Tibial nerve (tissue), 3 donors: ENCODE data around the gene PCSK1.

ENCODE experiments used
- POLR2A ChIP-seq, 2 donors: fragments of 450-650 bp; IDR thresholded peaks; one replicate each; pipeline ENCODE4 v1.6.1; 2017; ENCODE audit warnings: antibody characterized with exemption in 2 of 2, mild to moderate bottlenecking in 2 of 2, moderate library complexity in 2 of 2
- TF ChIP-seq, protein P1 (sequence below), 5 experiments: fragments of 200-600 bp in 3 of 5; fragments of 450-650 bp in 2 of 5; sonication (generic) in 3 of 5; IDR thresholded peaks; one replicate each; pipeline ENCODE4 v1.5.1; 2016 to 2019; ENCODE audit warnings: antibody characterized with exemption in 5 of 5, mild to moderate bottlenecking in 3 of 5, moderate library complexity in 2 of 5

- no peak for TF ChIP-seq POLR2A (IDR thresholded peaks at IDR 0.05)
- TF ChIP-seq, protein P1, sequence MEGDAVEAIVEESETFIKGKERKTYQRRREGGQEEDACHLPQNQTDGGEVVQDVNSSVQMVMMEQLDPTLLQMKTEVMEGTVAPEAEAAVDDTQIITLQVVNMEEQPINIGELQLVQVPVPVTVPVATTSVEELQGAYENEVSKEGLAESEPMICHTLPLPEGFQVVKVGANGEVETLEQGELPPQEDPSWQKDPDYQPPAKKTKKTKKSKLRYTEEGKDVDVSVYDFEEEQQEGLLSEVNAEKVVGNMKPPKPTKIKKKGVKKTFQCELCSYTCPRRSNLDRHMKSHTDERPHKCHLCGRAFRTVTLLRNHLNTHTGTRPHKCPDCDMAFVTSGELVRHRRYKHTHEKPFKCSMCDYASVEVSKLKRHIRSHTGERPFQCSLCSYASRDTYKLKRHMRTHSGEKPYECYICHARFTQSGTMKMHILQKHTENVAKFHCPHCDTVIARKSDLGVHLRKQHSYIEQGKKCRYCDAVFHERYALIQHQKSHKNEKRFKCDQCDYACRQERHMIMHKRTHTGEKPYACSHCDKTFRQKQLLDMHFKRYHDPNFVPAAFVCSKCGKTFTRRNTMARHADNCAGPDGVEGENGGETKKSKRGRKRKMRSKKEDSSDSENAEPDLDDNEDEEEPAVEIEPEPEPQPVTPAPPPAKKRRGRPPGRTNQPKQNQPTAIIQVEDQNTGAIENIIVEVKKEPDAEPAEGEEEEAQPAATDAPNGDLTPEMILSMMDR (IDR thresholded peaks at IDR 0.05): no peak
Measured at GRCh38 chr5:96402500-96402899, 30.5 kb downstream of the PCSK1 start.
